COLO668 (cell line): Measurements from ENCODE around the gene IL17C.
"Not testable (repeated sequence)": the region's sequence is repeated elsewhere in the genome, so short reads cannot be mapped to it uniquely, and the experiment has no call there.

ENCODE experiments used
- DNase-seq: peaks from one replicate; lab custom pipeline; 2025; ENCODE audit not compliant: unreplicated experiment; lab: John Stamatoyannopoulos, UW

IL17C gene

DNA sequence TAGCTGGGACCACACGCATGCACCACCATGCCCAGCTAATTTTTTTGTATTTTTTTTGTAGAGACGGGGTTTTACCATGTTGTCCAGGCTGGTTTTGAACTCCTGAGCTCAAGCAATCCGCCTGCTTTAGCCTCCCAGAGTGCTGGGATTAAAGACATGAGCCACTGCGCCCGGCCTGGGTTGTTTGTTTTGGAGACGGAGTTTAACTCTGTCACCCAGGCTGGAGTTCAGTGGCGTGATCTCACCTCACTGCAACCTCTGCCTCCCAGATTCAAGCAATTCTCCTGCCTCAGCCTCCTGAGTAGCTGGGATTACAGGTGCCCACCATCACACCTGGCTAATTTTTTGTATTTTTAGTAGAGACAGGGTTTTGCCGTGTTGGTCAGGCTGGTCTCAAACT lies 28.9 kb upstream of the IL17C start:
- not testable (repeated sequence) for DNase-seq

DNA sequence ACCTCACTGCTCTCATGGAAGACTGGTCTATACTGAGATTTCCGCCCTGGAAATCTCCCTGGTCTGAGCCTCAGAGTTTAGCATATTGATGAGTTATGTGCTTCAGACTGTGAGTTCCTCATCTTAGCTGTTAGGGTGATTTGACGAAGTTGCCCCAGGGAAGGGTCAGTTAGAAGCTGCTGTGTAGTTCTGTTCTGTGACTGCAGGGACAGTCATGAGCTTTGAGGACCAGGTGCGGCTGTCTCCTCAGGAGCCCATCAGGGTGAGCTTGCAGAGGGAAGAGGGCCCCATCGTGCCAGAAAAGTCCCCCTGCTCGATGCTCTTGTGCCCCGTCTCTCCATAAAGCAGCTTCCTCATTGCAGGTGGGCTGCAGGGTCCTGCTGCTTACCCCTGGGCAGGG lies 28.3 kb upstream of the IL17C start:
- DNase-seq, result no peak

DNA sequence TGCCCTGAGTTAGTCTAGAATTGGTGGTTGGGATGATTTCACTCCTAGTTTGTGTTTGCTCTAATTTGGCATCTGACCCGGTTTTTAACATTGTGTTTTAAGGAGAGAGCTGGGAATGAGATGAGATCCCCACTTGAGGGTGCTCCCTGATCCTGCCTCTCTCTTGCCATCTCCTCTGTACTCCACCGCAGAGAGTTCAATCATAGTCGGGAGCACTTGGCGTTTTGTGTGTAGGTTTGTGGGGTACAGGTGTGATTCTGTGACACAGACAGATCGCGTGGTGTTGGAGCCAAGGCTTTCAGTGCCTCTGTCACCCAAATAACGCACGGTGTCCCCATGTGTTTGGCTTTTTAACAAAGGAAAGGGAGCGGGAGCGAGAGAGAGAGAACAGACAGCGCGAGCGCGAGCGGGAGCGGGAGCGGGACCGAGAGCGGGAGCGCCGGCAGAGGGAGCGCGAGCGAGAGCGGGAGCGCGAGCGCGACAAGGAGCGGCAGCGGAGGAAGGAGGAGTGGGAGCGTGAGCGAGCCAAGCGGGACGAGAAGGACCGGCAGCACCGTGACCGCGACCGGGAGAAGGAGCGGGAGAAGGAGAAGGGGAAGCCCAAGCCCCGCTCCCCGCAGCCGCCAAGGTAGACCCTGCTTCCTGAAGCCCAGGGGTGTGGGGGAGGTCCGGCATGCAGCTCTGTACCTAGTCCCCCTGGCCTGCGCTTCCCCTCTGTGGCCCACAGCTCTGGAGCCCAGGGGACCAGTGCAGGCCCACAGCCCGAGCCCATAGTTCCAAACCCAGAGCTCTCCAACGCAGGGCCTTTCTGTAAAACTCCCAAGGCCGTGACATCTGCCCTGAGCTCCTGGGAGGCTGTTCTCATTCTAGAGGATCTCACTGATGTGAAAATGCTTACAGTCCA lies 27.2 kb upstream of the IL17C start:
- no peak for DNase-seq

DNA sequence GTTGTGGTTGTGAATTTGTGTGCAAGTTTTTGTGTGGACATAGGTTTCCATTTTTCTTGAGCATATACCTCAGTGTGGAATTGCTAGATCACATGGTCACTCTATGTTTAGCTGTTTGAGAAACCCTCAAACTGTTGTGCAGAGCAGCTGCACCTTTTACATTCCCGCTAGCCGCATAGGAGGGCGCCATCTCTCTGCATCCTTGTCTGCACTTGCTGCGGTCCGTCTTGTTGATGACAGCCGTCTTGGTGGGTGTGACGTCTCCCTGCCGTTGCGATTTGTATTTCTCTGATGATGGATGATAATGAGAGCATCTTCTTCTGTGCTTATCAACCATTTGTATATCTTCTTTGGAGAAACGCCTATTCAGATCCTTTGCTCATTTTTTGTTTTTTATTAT lies 25.1 kb upstream of the IL17C start:
- DNase-seq, result no peak

DNA sequence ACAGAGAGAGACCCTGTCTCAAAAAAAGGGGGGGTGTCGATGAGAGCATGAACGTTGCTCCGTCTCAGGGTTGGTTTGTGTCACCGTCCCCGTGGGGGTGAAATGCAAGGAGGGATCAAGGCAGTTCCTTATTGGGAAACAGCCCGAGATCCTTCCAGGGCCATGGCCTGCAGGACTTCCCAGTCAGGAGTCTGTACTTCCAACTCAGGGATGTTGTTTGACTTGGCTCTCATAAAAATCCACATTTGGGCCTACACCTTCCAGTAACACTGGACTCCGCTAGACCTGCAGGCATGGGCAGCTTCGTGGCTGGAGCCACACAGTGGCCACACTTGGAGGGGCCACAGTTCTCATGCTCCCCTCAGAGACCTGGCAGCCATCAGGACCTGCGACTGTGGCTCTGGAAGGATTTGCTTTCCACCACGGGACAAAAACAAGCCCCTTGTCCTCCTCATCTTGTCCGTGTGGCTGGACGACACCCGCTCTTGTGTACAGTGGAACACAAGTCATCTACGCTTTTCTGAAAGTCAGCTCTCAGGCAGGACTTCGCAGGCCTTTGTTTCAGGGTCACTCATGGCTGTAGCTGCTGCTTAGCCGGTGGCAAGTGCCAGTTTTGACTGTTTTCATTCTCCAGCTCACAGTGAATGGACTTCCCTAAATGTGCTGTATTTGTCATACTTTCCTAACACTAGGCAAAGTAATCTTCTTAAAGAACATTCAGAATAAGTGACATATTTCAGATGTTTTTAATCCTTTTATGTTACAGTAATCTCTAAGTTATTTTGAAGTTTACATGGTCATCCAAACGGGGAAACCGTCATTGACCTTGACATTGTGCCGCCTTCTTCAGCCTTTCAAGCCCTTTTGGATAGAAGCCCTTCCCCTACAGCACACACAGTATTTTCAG lies 24.2 kb upstream of the IL17C start:
- DNase-seq, result no peak

DNA sequence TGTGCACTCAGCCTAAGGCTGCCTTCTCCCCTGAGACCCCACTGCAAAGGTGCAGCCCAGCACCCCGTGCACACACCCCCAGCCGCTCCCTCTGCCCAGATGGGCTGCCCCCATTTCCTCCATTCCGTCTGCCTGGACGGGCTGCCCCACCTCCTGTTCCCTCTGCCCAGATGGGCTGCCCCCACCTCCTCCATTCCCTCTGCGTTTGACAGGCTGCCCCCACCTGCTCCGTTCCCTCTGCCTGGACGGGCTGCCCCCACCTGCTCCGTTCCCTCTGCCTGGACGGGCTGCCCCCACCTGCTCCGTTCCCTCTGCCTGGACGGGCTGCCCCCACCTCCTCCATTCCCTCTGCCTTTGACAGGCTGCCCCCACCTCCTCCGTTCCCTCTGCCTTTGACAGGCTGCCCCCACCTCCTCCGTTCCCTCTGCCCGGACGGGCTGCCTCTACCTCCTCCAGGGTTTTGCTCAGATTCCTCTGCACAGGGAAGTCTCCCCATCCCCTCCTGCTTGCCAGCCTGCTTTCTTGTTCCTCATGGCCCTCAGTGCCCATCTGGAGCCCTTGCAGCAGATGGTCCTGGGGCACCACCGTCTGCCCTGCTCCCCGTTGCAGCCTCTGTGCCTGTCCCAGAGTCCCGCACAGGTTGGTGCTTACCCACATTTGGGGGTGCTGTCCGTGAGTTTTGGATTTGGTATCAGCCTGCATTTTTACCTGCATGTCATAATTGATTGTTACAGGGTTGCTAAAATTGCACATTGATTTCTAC lies 23.4 kb upstream of the IL17C start:
- no peak for DNase-seq

DNA sequence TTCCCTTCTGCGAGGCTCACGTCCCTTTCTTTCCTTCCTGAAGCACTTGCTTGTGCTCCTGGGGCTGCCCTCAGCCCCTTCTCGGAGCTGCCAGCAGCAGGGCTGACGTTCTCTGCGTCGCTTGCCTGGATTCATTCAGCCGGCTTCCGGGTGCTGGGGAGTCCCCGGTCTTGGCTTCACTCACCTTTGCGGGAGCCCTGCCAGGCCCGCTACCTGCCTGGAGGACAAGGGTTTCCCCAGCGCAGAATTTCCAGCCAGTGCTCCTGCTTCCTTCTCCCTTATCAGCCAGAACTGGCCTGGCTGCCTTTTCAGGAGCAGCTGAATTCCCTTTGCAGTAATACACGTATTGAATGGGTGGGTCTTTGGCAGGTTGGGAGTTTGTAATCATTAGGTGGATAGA lies 22.1 kb upstream of the IL17C start:
- DNase-seq, result peak; percentile 71

DNA sequence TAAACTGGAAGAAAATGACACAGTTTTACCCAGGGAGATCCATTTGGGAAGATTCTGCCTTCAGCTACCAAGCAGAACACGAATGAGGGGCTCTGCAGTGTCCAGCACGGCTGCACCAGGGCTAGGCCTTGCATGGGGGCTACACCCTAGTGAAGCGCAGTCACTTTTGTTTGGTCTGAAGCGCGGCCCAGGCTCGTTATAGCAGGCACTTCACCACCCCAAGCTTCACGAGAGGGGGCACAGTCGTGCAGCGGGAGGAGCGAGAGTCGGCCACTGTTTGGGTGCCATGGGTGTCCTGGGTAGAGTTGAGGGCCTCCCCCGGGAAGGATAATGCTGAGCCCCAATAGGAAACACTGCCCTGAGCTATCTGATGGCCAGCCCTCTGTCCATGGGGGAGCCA lies 21.6 kb upstream of the IL17C start:
- DNase-seq, result no peak

DNA sequence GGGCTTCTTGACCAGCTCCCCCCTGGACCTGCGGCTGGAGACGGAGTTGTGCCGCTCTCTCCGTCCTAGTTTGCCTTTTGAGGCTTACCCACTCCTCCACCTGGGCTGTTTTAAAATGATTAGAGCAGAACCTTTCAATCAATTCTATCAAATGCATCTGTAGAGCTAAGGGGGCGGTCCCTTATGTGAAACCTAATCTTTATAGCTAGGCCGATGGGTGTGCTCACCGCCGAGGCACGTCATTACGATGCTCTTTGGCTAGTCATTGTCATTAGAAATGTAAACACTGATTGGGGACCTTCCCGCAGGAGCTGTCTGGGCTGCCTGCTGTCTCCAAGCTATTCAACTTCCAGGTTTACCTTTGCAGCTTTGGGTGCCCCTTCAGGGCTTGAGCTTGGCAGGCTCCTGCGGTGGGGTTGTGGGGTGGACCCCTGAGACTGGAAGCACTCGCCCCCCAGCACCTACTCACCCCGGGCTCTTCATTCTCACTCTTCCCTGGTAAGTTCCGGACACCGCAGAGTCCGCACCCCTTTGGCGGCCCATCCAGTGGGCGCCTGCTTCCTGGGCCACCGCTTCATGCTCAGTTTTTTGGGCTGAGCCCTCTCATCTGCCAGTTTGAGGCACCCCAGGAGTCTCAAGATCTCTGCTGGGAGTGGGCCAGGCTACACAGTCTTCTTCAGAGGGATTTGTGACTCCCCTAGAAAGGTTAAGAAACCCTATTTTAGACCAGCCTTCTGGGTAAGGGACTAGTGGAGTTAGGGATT lies 20.9 kb upstream of the IL17C start:
- peak; percentile 86 for DNase-seq

DNA sequence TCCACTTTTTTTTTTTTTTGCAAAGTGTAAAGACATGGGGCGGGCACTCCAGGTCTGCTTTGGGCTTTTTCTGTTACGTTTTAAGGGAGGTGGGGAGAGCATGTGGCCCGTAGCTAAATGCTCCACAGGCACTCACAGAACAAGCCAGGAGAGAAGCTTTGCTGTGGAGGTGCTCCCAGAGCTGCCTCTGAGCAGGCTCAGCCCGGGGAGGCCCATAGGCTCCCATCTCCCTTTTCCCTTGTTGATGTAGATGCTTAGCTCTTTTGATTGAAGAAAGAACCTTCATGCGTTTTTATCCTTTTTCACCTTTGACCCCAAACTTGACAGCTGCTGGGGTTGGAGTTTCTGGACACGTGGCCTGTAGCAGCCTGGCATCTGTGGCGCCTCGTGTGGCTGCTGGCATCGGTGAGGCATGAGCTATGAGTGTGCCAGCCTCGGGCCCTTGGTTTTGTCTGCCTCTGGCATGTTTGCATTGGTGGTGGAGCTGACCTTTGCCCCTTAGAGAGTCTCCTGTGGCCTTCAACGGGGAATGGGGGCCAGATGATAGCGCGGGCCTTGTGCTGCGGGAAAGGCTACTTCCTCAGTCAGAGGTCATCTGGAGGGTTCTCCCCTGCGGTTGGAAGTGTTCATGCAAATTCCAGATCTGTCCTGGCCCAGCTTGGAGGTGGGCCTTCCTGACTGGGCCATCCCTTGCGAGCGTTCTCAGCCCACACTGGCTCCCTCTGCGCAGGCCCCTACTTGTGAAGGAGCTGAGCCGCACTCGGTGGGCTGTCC lies 20.0 kb upstream of the IL17C start:
- DNase-seq, result peak; percentile 33

DNA sequence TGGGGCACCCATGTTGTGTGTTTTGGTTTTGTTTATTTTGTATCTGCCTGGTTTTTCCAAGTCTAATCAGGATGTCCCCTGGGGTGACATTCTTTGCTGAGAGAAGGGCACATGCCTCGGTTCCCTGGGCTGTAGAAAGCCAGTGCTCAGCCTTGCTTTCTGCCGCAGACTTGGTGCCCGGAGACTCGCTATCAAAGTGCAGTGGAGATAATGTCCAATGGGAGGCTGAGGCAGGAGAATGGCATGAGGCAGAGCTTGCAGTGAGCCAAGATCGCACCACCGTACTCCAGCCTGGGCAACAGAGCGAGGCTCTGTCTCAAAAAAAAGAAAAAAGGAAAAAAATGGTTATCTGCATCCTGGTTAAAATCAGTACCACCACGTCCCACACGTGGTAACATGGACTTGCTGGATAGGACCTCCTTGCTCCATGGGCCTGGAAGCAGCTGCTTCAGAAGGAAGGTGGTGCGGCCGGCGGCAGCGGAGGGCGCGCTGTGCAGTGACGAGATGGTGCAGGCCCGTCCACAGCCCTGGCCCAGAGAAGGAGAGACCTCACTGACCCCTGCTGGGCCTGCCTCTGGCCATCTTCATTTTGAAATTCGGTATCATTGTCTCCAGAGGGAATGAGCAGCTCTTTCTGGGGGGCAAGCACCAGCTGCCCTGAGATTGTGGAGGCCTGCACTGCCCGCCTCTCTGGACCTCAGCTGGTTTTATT lies 19.3 kb upstream of the IL17C start:
- no peak for DNase-seq

DNA sequence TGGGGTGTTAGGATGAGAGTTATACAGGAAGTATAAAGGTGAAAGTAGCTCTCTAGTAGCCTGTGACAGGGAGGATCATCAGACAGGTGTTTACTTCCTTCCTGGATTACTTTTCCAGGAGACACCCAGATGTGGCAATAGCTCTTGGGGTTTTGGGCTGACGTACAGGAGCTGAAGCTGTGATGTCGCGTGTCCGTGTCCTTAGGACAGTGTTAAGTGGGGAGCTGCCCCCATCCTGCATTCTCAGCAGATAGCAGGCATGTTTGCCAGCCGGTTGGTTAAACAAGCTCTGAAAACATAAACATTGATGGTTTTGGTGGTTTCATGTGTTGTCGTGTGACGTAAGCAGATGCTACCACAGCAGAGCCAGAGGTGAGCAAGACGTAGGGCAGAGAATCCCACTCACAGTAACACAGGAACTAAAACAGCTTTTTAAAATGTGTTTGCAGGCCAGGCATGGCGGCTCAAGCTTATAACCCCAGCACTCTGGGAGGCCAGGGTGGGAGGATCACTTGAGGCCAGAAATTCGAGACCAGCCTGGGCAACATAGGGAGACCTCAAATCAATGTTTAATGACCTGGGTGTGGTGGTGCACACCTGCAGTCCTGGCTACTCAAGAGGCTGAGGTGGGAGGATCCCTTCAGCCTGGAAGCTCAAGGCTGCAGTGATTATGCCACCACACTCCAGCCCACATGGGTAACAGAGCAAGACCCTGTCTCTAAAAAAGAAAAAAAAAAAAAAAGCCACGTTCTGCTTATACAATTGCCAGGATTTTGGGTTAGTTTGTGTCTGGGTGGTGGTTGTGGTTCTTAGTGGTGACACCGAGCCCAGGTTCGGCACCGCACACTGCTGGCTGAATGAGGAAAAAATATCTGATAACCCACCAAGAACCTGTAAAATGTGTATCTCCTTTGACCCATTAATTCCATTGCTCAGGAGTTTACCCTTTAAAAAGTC lies 18.2 kb upstream of the IL17C start:
- DNase-seq, result no peak

DNA sequence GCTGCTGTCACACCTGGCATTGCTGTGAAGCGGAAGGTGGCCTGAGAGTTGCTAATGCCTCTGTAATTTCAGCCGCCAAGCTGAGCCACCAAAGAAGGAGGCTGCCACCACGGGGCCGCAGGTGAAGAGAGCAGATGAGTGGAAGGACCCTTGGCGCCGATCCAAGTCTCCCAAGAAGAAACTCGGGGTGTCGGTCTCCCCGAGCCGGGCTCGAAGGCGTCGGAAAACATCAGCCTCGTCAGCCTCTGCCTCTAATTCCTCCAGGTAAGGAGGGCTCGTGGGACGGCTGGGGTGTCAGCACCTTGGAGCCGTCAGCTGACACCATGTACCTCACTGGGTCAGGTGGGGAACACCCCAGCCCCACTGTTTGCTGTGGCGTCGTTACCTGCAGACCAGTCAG lies 16.2 kb upstream of the IL17C start:
- no peak for DNase-seq

DNA sequence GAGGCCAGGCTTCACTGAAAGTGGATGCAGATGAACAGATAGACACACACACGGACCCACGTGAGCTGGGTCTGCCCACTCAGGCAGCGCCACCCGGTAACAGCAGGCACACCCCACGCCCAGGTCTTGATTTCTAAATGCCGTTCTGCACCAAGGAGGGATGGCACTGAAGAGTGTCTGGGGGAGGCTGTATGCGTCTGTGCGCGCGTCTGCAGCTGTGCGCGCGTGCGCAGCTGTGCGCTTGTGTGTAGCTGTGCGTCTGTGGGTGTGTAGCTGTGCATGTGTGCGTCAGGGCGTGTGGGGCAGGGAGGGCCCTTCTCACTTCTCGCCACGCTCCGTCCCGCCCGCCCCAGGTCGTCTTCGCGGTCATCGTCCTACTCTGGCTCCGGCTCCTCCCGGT lies 15.5 kb upstream of the IL17C start:
- no peak for DNase-seq

DNA sequence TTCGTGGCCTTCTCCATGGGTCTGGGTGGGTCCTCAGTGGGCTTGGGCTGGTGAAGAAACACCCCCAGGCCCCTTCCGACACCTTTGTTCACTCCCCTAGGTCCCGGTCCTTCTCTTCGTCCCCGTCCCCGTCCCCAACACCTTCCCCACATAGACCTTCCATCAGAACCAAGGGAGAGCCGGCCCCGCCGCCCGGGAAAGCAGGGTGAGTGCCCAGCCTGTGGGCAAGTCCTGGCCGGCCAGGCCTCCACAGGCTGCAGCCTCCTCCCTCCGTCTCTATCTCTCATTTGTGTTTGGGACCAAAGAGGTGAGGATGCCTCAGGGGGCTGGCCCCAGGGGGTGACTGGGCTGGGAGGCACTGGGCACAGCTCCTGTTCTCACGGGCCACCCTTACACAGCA lies 14.5 kb upstream of the IL17C start:
- no peak for DNase-seq

DNA sequence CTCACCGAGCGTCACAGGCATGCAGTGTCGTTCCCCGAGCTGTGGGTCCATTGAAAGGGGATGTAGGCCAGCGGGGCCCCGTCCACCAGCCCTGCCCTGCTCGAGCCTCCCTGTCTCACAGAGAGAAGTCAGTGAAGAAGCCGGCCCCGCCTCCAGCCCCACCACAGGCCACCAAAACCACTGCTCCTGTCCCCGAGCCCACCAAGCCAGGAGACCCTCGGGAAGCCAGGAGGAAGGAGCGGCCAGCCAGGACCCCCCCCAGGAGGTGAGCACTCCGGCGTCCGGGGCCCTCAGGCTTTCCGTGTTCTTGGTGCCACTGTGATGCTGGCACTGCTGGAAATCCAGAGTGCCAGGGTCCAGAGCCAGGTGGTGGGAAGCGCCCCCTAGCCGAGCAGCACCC lies 13.9 kb upstream of the IL17C start:
- DNase-seq, result no peak

DNA sequence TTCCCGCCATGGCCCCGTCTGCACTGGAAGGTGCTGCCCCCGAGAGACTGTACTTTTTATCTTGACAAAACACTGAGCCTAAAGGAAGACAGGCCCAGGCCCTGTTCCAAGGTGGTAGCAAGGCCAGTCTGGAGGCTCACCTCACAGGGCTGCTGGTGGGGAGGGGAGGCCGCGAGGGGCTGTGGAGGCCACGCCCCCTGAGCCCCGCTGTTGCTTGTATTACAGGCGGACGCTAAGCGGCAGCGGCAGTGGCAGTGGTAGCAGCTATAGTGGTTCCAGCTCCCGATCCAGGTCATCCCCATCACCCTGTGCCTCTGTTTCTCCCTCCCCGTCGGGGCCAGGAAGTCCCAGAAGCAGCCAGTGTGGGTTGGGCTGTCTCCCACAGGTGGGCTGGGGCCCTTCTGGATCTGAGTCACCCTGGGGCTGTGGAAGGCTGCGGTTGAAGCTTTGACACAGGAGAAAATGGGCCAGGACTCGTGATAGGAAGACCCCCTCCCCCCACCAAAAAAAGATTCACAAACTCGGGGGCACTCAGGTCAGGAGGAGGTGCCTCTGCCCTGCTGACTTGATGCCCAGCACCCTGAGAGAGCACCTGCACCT lies 13.3 kb upstream of the IL17C start:
- peak; percentile 60 for DNase-seq

DNA sequence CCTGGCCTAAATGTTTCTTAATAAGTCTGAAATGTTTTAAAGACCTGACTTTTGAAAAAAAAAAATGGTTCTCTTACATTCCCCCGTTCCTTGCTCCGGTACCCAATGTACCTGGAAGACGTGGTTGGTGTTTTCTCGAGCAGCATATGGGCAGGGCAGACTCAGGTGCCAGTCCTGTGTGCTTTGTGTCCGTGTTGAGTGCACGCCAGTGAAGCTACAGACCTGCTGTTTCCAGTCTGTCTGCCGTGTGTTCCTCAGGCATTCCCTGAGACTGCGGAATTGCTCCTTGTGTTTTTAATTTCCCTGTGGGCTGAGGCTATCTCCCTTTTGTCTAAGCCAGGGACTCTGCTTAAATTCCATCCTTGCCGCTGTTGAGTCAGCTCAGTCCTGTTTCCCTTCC lies 11.7 kb upstream of the IL17C start:
- no peak for DNase-seq
